Left ventricle myocardium inferior (tissue), 1 donor: ENCODE measurements around the gene SOWAHC. TPM values are rescaled to one million over a fixed set of nuclear protein-coding genes. Genes with fewer than 3 reads are reported as not detected.

Experiments used
- DNase-seq: peaks from one replicate; pipeline ENCODE4 v3.0.0-alpha.2; 2020
- H3K27ac ChIP-seq: fragments of 200-600 bp; replicated peaks from 2 replicates; pipeline ENCODE4 v1.8.0; 2021
- H3K27me3 ChIP-seq: fragments of 200-600 bp; 2 replicates; pipeline ENCODE4 v1.8.0; 2021; ENCODE audit warnings: low read depth
- H3K36me3 ChIP-seq: fragments of 200-600 bp; 2 replicates; pipeline ENCODE4 v1.8.0; 2021
- H3K4me1 ChIP-seq: fragments of 200-600 bp; 2 replicates; pipeline ENCODE4 v1.8.0; 2021
- H3K4me3 ChIP-seq: fragments of 200-600 bp; 2 replicates; pipeline ENCODE4 v1.8.0; 2021; ENCODE audit warnings: mild to moderate bottlenecking, moderate library complexity
- H3K9me3 ChIP-seq: fragments of 200-600 bp; replicated peaks from 2 replicates; pipeline ENCODE4 v1.8.0; 2021
- CTCF ChIP-seq: fragments of 200-600 bp; IDR thresholded peaks from 2 replicates; pipeline ENCODE4 v1.8.0; 2021; ENCODE audit warnings: antibody characterized with exemption, mild to moderate bottlenecking, borderline replicate concordance
- intact Hi-C: fragments of 100-400 bp; cut with micrococcal nuclease; formaldehyde crosslinking; loops from one replicate; pipeline ENCODE4 v1.11.0; 2022
- total RNA-seq: library from RNA; stranded (reverse); fragmentation: NEBNext Ultra II Directional; extraction: Animal tissue kit (Norgen Biotek cat#: 25700); gene quantifications from one replicate; pipeline ENCODE4 v1.2.1, GENCODE V29; 2021
- donor health status: DM: no; HTN: yes; CAD: no; lungs with severe emphysema.

The SOWAHC gene
- total RNA-seq, 1 donor from 2014 or later: 2.3 TPM

GRCh38 chr2:109631741-109632140, 17.6 kb downstream of the SOWAHC start:
- H3K4me3 ChIP-seq: no peak overlapping the region
- TF ChIP-seq CTCF: no peak
- no peaks in the 10 kb centered on the region for H3K9me3 ChIP-seq
- DNase-seq: no peak
- no peaks in the 10 kb centered on the region for H3K36me3 ChIP-seq
- no peaks in the 10 kb centered on the region for H3K4me1 ChIP-seq
- no peaks in the 10 kb centered on the region for H3K27me3 ChIP-seq
- H3K27ac ChIP-seq: no peak overlapping the region
- intact Hi-C loops: no loop called here

- no peak for DNase-seq
- H3K9me3 ChIP-seq: no peaks in the 10 kb centered on the region
- H3K36me3 ChIP-seq: no peaks in the 10 kb centered on the region
- H3K27me3 ChIP-seq: no peaks in the 10 kb centered on the region
- H3K27ac ChIP-seq: no peak overlapping the region
- no peak for TF ChIP-seq CTCF
- H3K4me3 ChIP-seq: no peak overlapping the region
- H3K4me1 ChIP-seq: no peaks in the 10 kb centered on the region
- intact Hi-C loops: no loop called here
Measured at GRCh38 chr2:109632158-109632789, 18.1 kb downstream of the SOWAHC start.

GRCh38 chr2:109633284-109633961, 19.3 kb downstream of the SOWAHC start:
- H3K27me3 ChIP-seq: no peaks in the 10 kb centered on the region
- H3K36me3 ChIP-seq: no peaks in the 10 kb centered on the region
- no peak overlapping the region for H3K27ac ChIP-seq
- no peak for DNase-seq
- intact Hi-C loops: no loop called here
- H3K9me3 ChIP-seq: no peaks in the 10 kb centered on the region
- H3K4me1 ChIP-seq: no peaks in the 10 kb centered on the region
- no peak overlapping the region for H3K4me3 ChIP-seq
- TF ChIP-seq CTCF: no peak

GRCh38 chr2:109635426-109636304, 21.5 kb downstream of the SOWAHC start:
- H3K4me3 ChIP-seq: no peak overlapping the region
- no peaks in the 10 kb centered on the region for H3K4me1 ChIP-seq
- no peaks in the 10 kb centered on the region for H3K27me3 ChIP-seq
- no peak for DNase-seq
- intact Hi-C loops: no loop called here
- H3K9me3 ChIP-seq: no peaks in the 10 kb centered on the region
- no peak overlapping the region for H3K27ac ChIP-seq
- H3K36me3 ChIP-seq: no peaks in the 10 kb centered on the region
- TF ChIP-seq CTCF: no peak

- no peak for DNase-seq
- Histone ChIP-seq H3K27me3 (no peaks in the 10 kb centered on the region), H3K36me3 (no peaks in the 10 kb centered on the region), H3K4me3 (no peak overlapping the region), H3K27ac (no peak overlapping the region), H3K4me1 (no peaks in the 10 kb centered on the region), H3K9me3 (no peaks in the 10 kb centered on the region)
- intact Hi-C loops: no loop called here
- TF ChIP-seq CTCF: no peak
Measured at GRCh38 chr2:109636317-109636716, 22.2 kb downstream of the SOWAHC start.
